Naive thymus-derived CD4-positive, alpha-beta T cell (primary cell): ENCODE data around the gene CCDC92B. TPM values are rescaled to one million over a fixed set of nuclear protein-coding genes. Genes with fewer than 3 reads are reported as not detected.

Experiments used
- ATAC-seq: fragments of 150-1000 bp; cut with Tn5 transposase; 2 replicates; pipeline ENCODE4 v1.10.0; 2021; ENCODE audit warnings: mild to moderate bottlenecking, moderate library complexity
- CTCF ChIA-PET: fragments of 350-600 bp; sonication (Branson Sonifier 250); formaldehyde crosslinking; loops from one replicate; lab custom pipeline; 2021; ENCODE audit warnings: antibody characterized with exemption; lab: Charles Lee
- POLR2A ChIA-PET: fragments of 350-600 bp; sonication (Branson Sonifier 250); formaldehyde crosslinking; loops from one replicate; lab custom pipeline; 2021; ENCODE audit warnings: antibody characterized with exemption, inconsistent platforms; lab: Charles Lee
- DNase-seq, 9 donors: peaks; one replicate each; pipeline versions ENCODE4 v3.0.0 to v3.0.0-alpha.2; 2020 to 2022; ENCODE audit warnings: mixed read lengths in 1 of 9
- H3K27ac ChIP-seq: one replicate; pipeline ENCODE4 v1.7.0; 2013; ENCODE audit warnings: mild to moderate bottlenecking, low read depth, low read length, moderate library complexity
- H3K27me3 ChIP-seq, 2 donors: one replicate each; pipeline ENCODE4 v1.7.0; 2013; ENCODE audit warnings: low read length in 2 of 2, mild to moderate bottlenecking in 2 of 2, moderate library complexity in 2 of 2; ENCODE audit not compliant: control insufficient read depth in 2 of 2, insufficient read depth in 2 of 2
- H3K36me3 ChIP-seq, 3 experiments: 1 replicate in 2 of 3; 2 replicates in 1 of 3; pipeline ENCODE4 v1.7.0; 2013; ENCODE audit warnings: low read length in 3 of 3, mild to moderate bottlenecking in 3 of 3, moderate library complexity in 1 of 3; ENCODE audit not compliant: insufficient read depth in 3 of 3, control insufficient read depth in 2 of 3
- H3K4me1 ChIP-seq, 2 donors: one replicate each; pipeline ENCODE4 v1.7.0; 2013; ENCODE audit warnings: low read length in 2 of 2, mild to moderate bottlenecking in 2 of 2, moderate library complexity in 1 of 2; ENCODE audit not compliant: control insufficient read depth in 2 of 2, insufficient read depth in 2 of 2
- H3K4me3 ChIP-seq: 2 replicates; pipeline ENCODE4 v1.7.0; 2013; ENCODE audit warnings: mild to moderate bottlenecking, low read length
- H3K9me3 ChIP-seq, 3 experiments: 1 replicate in 2 of 3; 2 replicates in 1 of 3; pipeline ENCODE4 v1.7.0; 2013; ENCODE audit warnings: low read length in 3 of 3; ENCODE audit not compliant: control insufficient read depth in 2 of 3
- H3K27ac Mint-ChIP-seq, 9 donors: one replicate each; pipeline ENCODE4 v1.8.0; 2020 to 2022; ENCODE audit warnings: mixed read lengths in 9 of 9, mild to moderate bottlenecking in 8 of 9, moderate library complexity in 5 of 9, inconsistent platforms in 2 of 9
- H3K27me3 Mint-ChIP-seq, 5 donors: one replicate each; pipeline ENCODE4 v1.8.0; 2021 to 2022; ENCODE audit warnings: mixed read lengths in 5 of 5, mild to moderate bottlenecking in 1 of 5
- H3K36me3 Mint-ChIP-seq, 5 donors: one replicate each; pipeline ENCODE4 v1.8.0; 2020 to 2022; ENCODE audit warnings: mixed read lengths in 5 of 5, mild to moderate bottlenecking in 3 of 5, inconsistent platforms in 1 of 5
- H3K4me1 Mint-ChIP-seq, 7 donors: one replicate each; pipeline ENCODE4 v1.8.0; 2020 to 2022; ENCODE audit warnings: mixed read lengths in 7 of 7, mild to moderate bottlenecking in 3 of 7, inconsistent platforms in 1 of 7
- H3K4me3 Mint-ChIP-seq, 10 donors: one replicate each; pipeline ENCODE4 v1.8.0; 2020 to 2022; ENCODE audit warnings: mild to moderate bottlenecking in 10 of 10, mixed read lengths in 10 of 10, moderate library complexity in 6 of 10, inconsistent platforms in 2 of 10
- H3K9me3 Mint-ChIP-seq, 11 donors: one replicate each; pipeline ENCODE4 v1.8.0; 2020 to 2022; ENCODE audit warnings: mixed read lengths in 11 of 11, mild to moderate bottlenecking in 4 of 11, inconsistent platforms in 1 of 11, moderate library complexity in 1 of 11
- intact Hi-C, 2 donors: fragments of 100-400 bp; cut with micrococcal nuclease; formaldehyde crosslinking; loops; one replicate each; pipeline ENCODE4 v1.15.1; 2023
- polyA plus RNA-seq, 2 donors: library from polyadenylated mRNA; unstranded; fragments of 300-500 nt; fragmentation: Illumina TruSeq; gene quantifications; one replicate each; pipeline ENCODE4 v1.2.3, GENCODE V29; 2021
- total RNA-seq, 6 experiments: library from RNA in 5 of 6; stranded (reverse) in 5 of 6; gene quantifications; 1 replicate in 5 of 6; 2 replicates in 1 of 6; pipeline ENCODE4 v1.2.3 and lab custom pipeline; 2021 to 2026

The CCDC92B gene
- total and polyA plus RNA-seq, 7 experiments from 2014 or later = 0.12 to 0.54 (median 0.22) TPM; not detected in 2

GRCh38 chr17:2775206-2775605 lies 25.8 kb upstream of the CCDC92B start:
- H3K4me1 Mint-ChIP-seq = peaks cover 4 to 12% (median 6%) of the 10 kb centered on the region in 7 donors
- POLR2A ChIA-PET = no interaction called here

DNA sequence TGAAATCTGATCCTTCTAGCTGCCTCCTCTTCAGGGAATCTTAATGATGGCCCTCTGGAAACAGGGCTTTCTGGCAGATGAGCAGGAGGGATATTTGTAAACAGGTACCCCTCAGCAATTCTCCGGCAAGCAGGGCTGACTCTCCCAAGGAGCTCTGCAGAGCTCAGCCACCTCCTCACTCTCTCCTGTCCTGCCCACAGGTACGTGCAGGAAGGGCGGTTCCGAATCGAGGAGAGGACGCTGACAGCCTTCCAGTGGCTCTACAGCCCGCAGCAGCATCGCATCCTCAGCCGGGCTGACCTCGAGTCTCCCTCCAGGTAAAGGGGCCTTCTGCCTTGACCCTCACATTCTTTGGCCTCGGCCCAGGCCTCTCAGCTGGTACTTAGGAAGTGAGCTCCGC lies 20.7 kb upstream of the CCDC92B start:
- no peak overlapping the region for H3K4me3 ChIP-seq
- H3K4me1 ChIP-seq = no peaks in the 10 kb centered on the region
- H3K36me3 ChIP-seq = no peaks in the 10 kb centered on the region
- intact Hi-C loops = no loop called here
- ATAC-seq (no peak), DNase-seq (no peak)
- Mint-ChIP-seq H3K4me3 (no peak overlapping the region), H3K27ac (no peak overlapping the region), H3K4me1 (no peaks in the 10 kb centered on the region), H3K36me3 (no peaks in the 10 kb centered on the region), H3K9me3 (no peaks in the 10 kb centered on the region), H3K27me3 (peaks cover 19 to 32% (median 21%) of the 10 kb centered on the region in 5 donors)
- ChIA-PET POLR2A (interaction anchor here (0.8 kb wide), 1 partner anchor 715 kb away, joined by 3 read pairs; no protein-coding TSS in a partner anchor), CTCF (no interaction called here)
- no peaks in the 10 kb centered on the region for H3K27me3 ChIP-seq
- no peaks in the 10 kb centered on the region for H3K9me3 ChIP-seq
- H3K27ac ChIP-seq = no peak overlapping the region

More at GRCh38 chr17:2775206-2775605, 25.8 kb upstream of the CCDC92B start:
- intact Hi-C loops = no loop called here
- Histone ChIP-seq H3K9me3 (no peaks in the 10 kb centered on the region), H3K4me3 (no peak overlapping the region), H3K27me3 (peaks cover 0 to 4% of the 10 kb centered on the region in 2 donors), H3K4me1 (peaks cover 0 to 5% of the 10 kb centered on the region in 2 donors), H3K36me3 (no peaks in the 10 kb centered on the region), H3K27ac (no peak overlapping the region)
- ATAC-seq (no peak), DNase-seq (no peak)
- peaks cover 33 to 55% (median 45%) of the 10 kb centered on the region in 5 donors for H3K27me3 Mint-ChIP-seq
- peak overlapping the region in 8 of 10 donors; percentile 30 to 82 (median 49) for H3K4me3 Mint-ChIP-seq
- H3K9me3 Mint-ChIP-seq = no peaks in the 10 kb centered on the region
- CTCF ChIA-PET = no interaction called here
- H3K27ac Mint-ChIP-seq = no peak overlapping the region
- H3K36me3 Mint-ChIP-seq = no peaks in the 10 kb centered on the region

GRCh38 chr17:2758870-2759269 lies 9.4 kb upstream of the CCDC92B start:
- Mint-ChIP-seq H3K9me3 (peaks cover 0 to 5% (median 0%) of the 10 kb centered on the region in 11 donors), H3K27ac (no peak overlapping the region), H3K4me1 (peaks cover 0 to 7% (median 5%) of the 10 kb centered on the region in 7 donors), H3K27me3 (peaks cover 38 to 65% (median 48%) of the 10 kb centered on the region in 5 donors), H3K36me3 (peaks cover 0 to 5% (median 0%) of the 10 kb centered on the region in 5 donors), H3K4me3 (no peak overlapping the region)
- DNase-seq = no peak
- H3K36me3 ChIP-seq = no peaks in the 10 kb centered on the region
- peaks cover 0 to 8% of the 10 kb centered on the region in 2 donors for H3K27me3 ChIP-seq
- no peaks in the 10 kb centered on the region for H3K4me1 ChIP-seq
- POLR2A ChIA-PET = no interaction called here
- intact Hi-C loops = no loop called here
- H3K4me3 ChIP-seq = no peak overlapping the region
- H3K27ac ChIP-seq = no peak overlapping the region
- no peak for ATAC-seq
- CTCF ChIA-PET = no interaction called here
- no peaks in the 10 kb centered on the region for H3K9me3 ChIP-seq

- H3K36me3 ChIP-seq = no peaks in the 10 kb centered on the region
- H3K27me3 Mint-ChIP-seq = peaks cover 48 to 63% (median 52%) of the 10 kb centered on the region in 5 donors
- H3K9me3 Mint-ChIP-seq = peaks cover 0 to 5% (median 0%) of the 10 kb centered on the region in 11 donors
- no peak overlapping the region for H3K27ac ChIP-seq
- peaks cover 0 to 5% (median 0%) of the 10 kb centered on the region in 5 donors for H3K36me3 Mint-ChIP-seq
- H3K27ac Mint-ChIP-seq = no peak overlapping the region
- H3K4me1 Mint-ChIP-seq = peaks cover 0 to 7% (median 5%) of the 10 kb centered on the region in 7 donors
- ChIA-PET CTCF (no interaction called here), POLR2A (no interaction called here)
- ATAC-seq (no peak), DNase-seq (no peak)
- no peaks in the 10 kb centered on the region for H3K9me3 ChIP-seq
- intact Hi-C loops = no loop called here
- peak overlapping the region in 5 of 10 donors; percentile 47 to 78 (median 58) for H3K4me3 Mint-ChIP-seq
- H3K27me3 ChIP-seq = peaks cover 0 to 8% of the 10 kb centered on the region in 2 donors
- no peak overlapping the region for H3K4me3 ChIP-seq
- no peaks in the 10 kb centered on the region for H3K4me1 ChIP-seq
These were observed 6.7 kb upstream of the CCDC92B start for GRCh38 chr17:2755891-2756724.

- no peak overlapping the region for H3K27ac Mint-ChIP-seq
- H3K27me3 Mint-ChIP-seq = peaks cover 41 to 67% (median 53%) of the 10 kb centered on the region in 5 donors
- peaks cover 0 to 6% (median 0%) of the 10 kb centered on the region in 11 donors for H3K9me3 Mint-ChIP-seq
- no peaks in the 10 kb centered on the region for H3K4me1 ChIP-seq
- no peak overlapping the region for H3K4me3 ChIP-seq
- ChIA-PET POLR2A (no interaction called here), CTCF (no interaction called here)
- peaks cover 0 to 11% (median 3%) of the 10 kb centered on the region in 7 donors for H3K4me1 Mint-ChIP-seq
- intact Hi-C loops = no loop called here
- peaks cover 0 to 3% (median 0%) of the 10 kb centered on the region in 5 donors for H3K36me3 Mint-ChIP-seq
- H3K27ac ChIP-seq = no peak overlapping the region
- ATAC-seq = no peak
- H3K4me3 Mint-ChIP-seq = no peak overlapping the region
- H3K36me3 ChIP-seq = no peaks in the 10 kb centered on the region
- DNase-seq = no peak
- no peaks in the 10 kb centered on the region for H3K9me3 ChIP-seq
- peaks cover 0 to 3% of the 10 kb centered on the region in 2 donors for H3K27me3 ChIP-seq
These were observed 2.0 kb upstream of the CCDC92B start for GRCh38 chr17:2751491-2751890.

DNA sequence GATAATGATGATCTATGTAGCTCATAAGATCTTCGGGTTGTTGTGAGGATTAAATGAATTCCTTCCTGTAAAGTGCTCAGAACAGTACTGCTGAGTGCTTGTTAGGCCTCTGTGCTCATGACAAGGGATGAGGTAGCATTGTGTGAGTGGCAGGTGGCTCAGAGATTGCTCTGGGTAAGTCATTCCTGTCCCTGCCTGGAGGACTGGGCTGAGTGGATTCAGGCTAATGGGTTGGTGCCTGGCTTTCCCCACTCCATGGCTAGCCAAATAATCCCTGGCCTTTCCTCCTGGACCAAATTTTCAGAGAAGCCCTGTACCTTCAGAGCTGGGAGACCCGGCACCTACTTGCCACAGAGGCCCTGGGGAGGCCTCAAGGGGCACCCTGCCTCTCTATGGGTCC lies 1.3 kb upstream of the CCDC92B start:
- Histone ChIP-seq H3K4me1 (no peaks in the 10 kb centered on the region), H3K27me3 (no peaks in the 10 kb centered on the region), H3K27ac (no peak overlapping the region), H3K9me3 (no peaks in the 10 kb centered on the region), H3K36me3 (no peaks in the 10 kb centered on the region), H3K4me3 (no peak overlapping the region)
- H3K4me1 Mint-ChIP-seq = peaks cover 0 to 9% (median 0%) of the 10 kb centered on the region in 7 donors
- no peak for DNase-seq
- ChIA-PET CTCF (no interaction called here), POLR2A (no interaction called here)
- no peak overlapping the region for H3K27ac Mint-ChIP-seq
- ATAC-seq = no peak
- peak overlapping the region in 1 of 10 donors; percentile 41 for H3K4me3 Mint-ChIP-seq
- peaks cover 41 to 66% (median 50%) of the 10 kb centered on the region in 5 donors for H3K27me3 Mint-ChIP-seq
- peaks cover 0 to 3% (median 0%) of the 10 kb centered on the region in 5 donors for H3K36me3 Mint-ChIP-seq
- intact Hi-C loops = no loop called here
- peaks cover 0 to 6% (median 0%) of the 10 kb centered on the region in 11 donors for H3K9me3 Mint-ChIP-seq
